Liver (tissue), 9 donors: ENCODE measurements around the gene IL17RD. TPM values are rescaled to one million over a fixed set of nuclear protein-coding genes. Genes with fewer than 3 reads are reported as not detected.

Source experiments
- DNase-seq: peaks from one replicate; pipeline ENCODE4 v3.0.0-alpha.2; 2017; ENCODE audit warnings: low spot score
- H3K27ac ChIP-seq, 2 donors: one replicate each; pipeline ENCODE4 v1.7.0; 2013; ENCODE audit warnings: inconsistent platforms in 2 of 2, low read length in 2 of 2, control low read depth in 1 of 2, low read depth in 1 of 2, mild to moderate bottlenecking in 1 of 2
- H3K27me3 ChIP-seq, 4 donors: one replicate each; pipeline versions ENCODE4 v1.6.1 to v1.7.0; 2013; ENCODE audit warnings: low read length in 3 of 4, inconsistent platforms in 1 of 4, mild to moderate bottlenecking in 1 of 4, moderate library complexity in 1 of 4; ENCODE audit not compliant: control insufficient read depth in 4 of 4, insufficient read depth in 4 of 4
- H3K36me3 ChIP-seq, 4 donors: one replicate each; pipeline versions ENCODE4 v1.6.1 to v1.7.0; 2013; ENCODE audit warnings: low read length in 3 of 4, mild to moderate bottlenecking in 3 of 4, low read depth in 1 of 4, moderate library complexity in 1 of 4; ENCODE audit not compliant: control insufficient read depth in 4 of 4, insufficient read depth in 3 of 4
- H3K4me1 ChIP-seq, 4 donors: one replicate each; pipeline versions ENCODE4 v1.6.1 to v1.7.0; 2013; ENCODE audit warnings: low read length in 3 of 4, mild to moderate bottlenecking in 3 of 4, moderate library complexity in 1 of 4; ENCODE audit not compliant: control insufficient read depth in 4 of 4, insufficient read depth in 4 of 4
- H3K4me3 ChIP-seq, 3 donors: one replicate each; pipeline versions ENCODE4 v1.6.1 to v1.7.0; 2013; ENCODE audit warnings: low read length in 3 of 3, control low read depth in 1 of 3, low read depth in 1 of 3, mild to moderate bottlenecking in 1 of 3
- H3K9ac ChIP-seq, 2 donors: one replicate each; pipeline ENCODE4 v1.7.0; 2013; ENCODE audit warnings: low read length in 2 of 2, mild to moderate bottlenecking in 2 of 2, moderate library complexity in 2 of 2, control low read depth in 1 of 2, low read depth in 1 of 2
- H3K9me3 ChIP-seq, 4 donors: one replicate each; pipeline versions ENCODE4 v1.6.1 to v1.7.0; 2013; ENCODE audit warnings: low read length in 3 of 4; ENCODE audit not compliant: control insufficient read depth in 4 of 4
- EGR1 ChIP-seq, 2 donors: IDR thresholded peaks; 2 replicates each; pipeline ENCODE4 v1.6.1; 2016 to 2018; ENCODE audit warnings: antibody characterized with exemption in 2 of 2, low read depth in 2 of 2
- FOXA1 ChIP-seq: IDR thresholded peaks from 2 replicates; pipeline ENCODE4 v1.6.1; 2016; ENCODE audit warnings: antibody characterized with exemption
- FOXA2 ChIP-seq: IDR thresholded peaks from 2 replicates; pipeline ENCODE4 v1.6.1; 2016; ENCODE audit warnings: antibody characterized with exemption
- GABPA ChIP-seq, 2 donors: IDR thresholded peaks in 1 of 2; conservative IDR thresholded peaks in 1 of 2; 2 replicates each; pipeline ENCODE4 v1.6.1; 2016; ENCODE audit warnings: antibody characterized with exemption in 2 of 2, mild to moderate bottlenecking in 1 of 2, moderate library complexity in 1 of 2
- HNF4A ChIP-seq, 2 donors: conservative IDR thresholded peaks; 2 replicates each; pipeline ENCODE4 v1.6.1; 2016; ENCODE audit warnings: antibody characterized with exemption in 2 of 2, mild to moderate bottlenecking in 2 of 2
- HNF4G ChIP-seq: IDR thresholded peaks from 2 replicates; pipeline ENCODE4 v1.6.1; 2016; ENCODE audit warnings: antibody characterized with exemption
- NR2F2 ChIP-seq: IDR thresholded peaks from 2 replicates; pipeline ENCODE4 v1.6.1; 2016; ENCODE audit warnings: antibody characterized with exemption
- RAD21 ChIP-seq, 2 donors: IDR thresholded peaks; 2 replicates each; pipeline ENCODE4 v1.6.1; 2016; ENCODE audit warnings: antibody characterized with exemption in 2 of 2, mild to moderate bottlenecking in 2 of 2
- RXRA ChIP-seq, 2 donors: IDR thresholded peaks; 2 replicates each; pipeline ENCODE4 v1.6.1; 2017 to 2018; ENCODE audit warnings: antibody characterized with exemption in 2 of 2, mild to moderate bottlenecking in 1 of 2
- SP1 ChIP-seq: IDR thresholded peaks from 2 replicates; pipeline ENCODE4 v1.6.1; 2018; ENCODE audit warnings: antibody characterized with exemption, mild to moderate bottlenecking
- TAF1 ChIP-seq: conservative IDR thresholded peaks from 2 replicates; pipeline ENCODE4 v1.6.1; 2016; ENCODE audit warnings: antibody characterized with exemption, mild to moderate bottlenecking
- YY1 ChIP-seq: IDR thresholded peaks from 2 replicates; pipeline ENCODE4 v1.6.1; 2016; ENCODE audit warnings: antibody characterized with exemption, mild to moderate bottlenecking
- WGBS: extraction: QIAGEN DNeasy Blood & Tissue Kit; methylation state at CpG from one replicate; pipeline ENCODE4 v1.1.7; 2013; 5-methylcytosine and 5-hydroxymethylcytosine counted together
- polyA plus RNA-seq, 2 donors: library from polyadenylated mRNA; stranded (reverse) in 1 of 2; unstranded in 1 of 2; fragments of 200-250 nt in 1 of 2; fragments of >200 nt in 1 of 2; fragmentation: Nextera tagmentation in 1 of 2; extraction: Ambion mirVana in 1 of 2; gene quantifications; one replicate each; pipeline versions ENCODE4 v1.2.1 to v1.2.3, GENCODE V29; 2013 to 2015
- total RNA-seq, 2 donors: library from RNA; depleted of rRNA; stranded (reverse); fragments of >200 nt; gene quantifications; one replicate each; pipeline ENCODE4 v1.2.3, GENCODE V29; 2014
- TF ChIP-seq, protein P1 (sequence below): IDR thresholded peaks from 2 replicates; pipeline ENCODE4 v1.6.1; 2016; ENCODE audit warnings: antibody characterized with exemption
- TF ChIP-seq, protein P2 (sequence below): IDR thresholded peaks from 2 replicates; pipeline ENCODE4 v1.6.1; 2016; ENCODE audit warnings: antibody characterized with exemption, mild to moderate bottlenecking
- TF ChIP-seq, protein P3 (sequence below): fragments of 150-350 bp; IDR thresholded peaks from 2 replicates; pipeline ENCODE4 v1.5.1; 2017; ENCODE audit warnings: improper control_type of control experiment, low read depth, low read length; ENCODE audit not compliant: missing input control
- TF ChIP-seq, protein P4 (sequence below): IDR thresholded peaks from 2 replicates; pipeline ENCODE4 v1.6.1; 2016; ENCODE audit warnings: antibody characterized with exemption
- TF ChIP-seq, protein P5 (sequence below): IDR thresholded peaks from 2 replicates; pipeline ENCODE4 v1.6.1; 2016; ENCODE audit warnings: antibody characterized with exemption
- donor health status: healthy.
- donor health status: healthy.
- donor health status: healthy.
- donor health status: healthy.
- donor health status: healthy.

Gene IL17RD
- total and polyA plus RNA-seq, 4 donors = 0.09 to 0.67 (median 0.32) TPM

DNA sequence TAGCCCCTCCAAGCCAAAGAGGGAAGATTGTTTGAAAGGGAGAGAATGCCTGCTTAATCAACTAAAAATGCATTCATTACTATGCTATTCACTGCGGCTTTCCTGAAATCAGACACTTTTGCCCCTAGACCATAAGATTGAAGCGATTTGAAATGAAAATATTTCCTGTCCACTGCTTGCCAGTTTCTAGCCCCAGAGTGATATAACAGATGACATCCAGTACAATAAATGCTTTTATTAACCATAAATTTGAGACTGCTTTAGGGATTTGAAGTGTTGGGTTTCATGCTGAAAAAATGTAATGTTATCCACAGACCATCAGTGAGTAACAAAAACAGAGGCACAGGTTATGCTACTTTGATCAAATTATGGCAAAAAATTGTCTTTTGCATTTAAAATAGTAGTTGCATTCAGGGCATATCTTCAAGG, 14.1 kb downstream of the IL17RD start:
- 83% methylated on average over 2 of the region's 2 CpGs for WGBS
- H3K9ac ChIP-seq = no peak overlapping the region
- no peak for TF ChIP-seq NR2F2
- TF ChIP-seq, protein P1, sequence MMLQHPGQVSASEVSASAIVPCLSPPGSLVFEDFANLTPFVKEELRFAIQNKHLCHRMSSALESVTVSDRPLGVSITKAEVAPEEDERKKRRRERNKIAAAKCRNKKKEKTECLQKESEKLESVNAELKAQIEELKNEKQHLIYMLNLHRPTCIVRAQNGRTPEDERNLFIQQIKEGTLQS = no peak
- no peak for TF ChIP-seq EGR1 (IDR thresholded peaks at IDR 0.05; ENCODE audit: low read depth in 2 of 2)
- TF ChIP-seq RXRA (IDR thresholded peaks at IDR 0.05) = no peak
- TF ChIP-seq, protein P2, sequence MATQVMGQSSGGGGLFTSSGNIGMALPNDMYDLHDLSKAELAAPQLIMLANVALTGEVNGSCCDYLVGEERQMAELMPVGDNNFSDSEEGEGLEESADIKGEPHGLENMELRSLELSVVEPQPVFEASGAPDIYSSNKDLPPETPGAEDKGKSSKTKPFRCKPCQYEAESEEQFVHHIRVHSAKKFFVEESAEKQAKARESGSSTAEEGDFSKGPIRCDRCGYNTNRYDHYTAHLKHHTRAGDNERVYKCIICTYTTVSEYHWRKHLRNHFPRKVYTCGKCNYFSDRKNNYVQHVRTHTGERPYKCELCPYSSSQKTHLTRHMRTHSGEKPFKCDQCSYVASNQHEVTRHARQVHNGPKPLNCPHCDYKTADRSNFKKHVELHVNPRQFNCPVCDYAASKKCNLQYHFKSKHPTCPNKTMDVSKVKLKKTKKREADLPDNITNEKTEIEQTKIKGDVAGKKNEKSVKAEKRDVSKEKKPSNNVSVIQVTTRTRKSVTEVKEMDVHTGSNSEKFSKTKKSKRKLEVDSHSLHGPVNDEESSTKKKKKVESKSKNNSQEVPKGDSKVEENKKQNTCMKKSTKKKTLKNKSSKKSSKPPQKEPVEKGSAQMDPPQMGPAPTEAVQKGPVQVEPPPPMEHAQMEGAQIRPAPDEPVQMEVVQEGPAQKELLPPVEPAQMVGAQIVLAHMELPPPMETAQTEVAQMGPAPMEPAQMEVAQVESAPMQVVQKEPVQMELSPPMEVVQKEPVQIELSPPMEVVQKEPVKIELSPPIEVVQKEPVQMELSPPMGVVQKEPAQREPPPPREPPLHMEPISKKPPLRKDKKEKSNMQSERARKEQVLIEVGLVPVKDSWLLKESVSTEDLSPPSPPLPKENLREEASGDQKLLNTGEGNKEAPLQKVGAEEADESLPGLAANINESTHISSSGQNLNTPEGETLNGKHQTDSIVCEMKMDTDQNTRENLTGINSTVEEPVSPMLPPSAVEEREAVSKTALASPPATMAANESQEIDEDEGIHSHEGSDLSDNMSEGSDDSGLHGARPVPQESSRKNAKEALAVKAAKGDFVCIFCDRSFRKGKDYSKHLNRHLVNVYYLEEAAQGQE = no peak
- no peak for TF ChIP-seq HNF4G
- no peak for TF ChIP-seq FOXA2
- TF ChIP-seq SP1 = no peak
- TF ChIP-seq, protein P3, sequence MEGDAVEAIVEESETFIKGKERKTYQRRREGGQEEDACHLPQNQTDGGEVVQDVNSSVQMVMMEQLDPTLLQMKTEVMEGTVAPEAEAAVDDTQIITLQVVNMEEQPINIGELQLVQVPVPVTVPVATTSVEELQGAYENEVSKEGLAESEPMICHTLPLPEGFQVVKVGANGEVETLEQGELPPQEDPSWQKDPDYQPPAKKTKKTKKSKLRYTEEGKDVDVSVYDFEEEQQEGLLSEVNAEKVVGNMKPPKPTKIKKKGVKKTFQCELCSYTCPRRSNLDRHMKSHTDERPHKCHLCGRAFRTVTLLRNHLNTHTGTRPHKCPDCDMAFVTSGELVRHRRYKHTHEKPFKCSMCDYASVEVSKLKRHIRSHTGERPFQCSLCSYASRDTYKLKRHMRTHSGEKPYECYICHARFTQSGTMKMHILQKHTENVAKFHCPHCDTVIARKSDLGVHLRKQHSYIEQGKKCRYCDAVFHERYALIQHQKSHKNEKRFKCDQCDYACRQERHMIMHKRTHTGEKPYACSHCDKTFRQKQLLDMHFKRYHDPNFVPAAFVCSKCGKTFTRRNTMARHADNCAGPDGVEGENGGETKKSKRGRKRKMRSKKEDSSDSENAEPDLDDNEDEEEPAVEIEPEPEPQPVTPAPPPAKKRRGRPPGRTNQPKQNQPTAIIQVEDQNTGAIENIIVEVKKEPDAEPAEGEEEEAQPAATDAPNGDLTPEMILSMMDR = no peak
- TF ChIP-seq FOXA1 = no peak
- no peak for TF ChIP-seq HNF4A (conservative IDR thresholded peaks at IDR 0.05)
- no peak for TF ChIP-seq RAD21 (IDR thresholded peaks at IDR 0.05)
- TF ChIP-seq, protein P4, sequence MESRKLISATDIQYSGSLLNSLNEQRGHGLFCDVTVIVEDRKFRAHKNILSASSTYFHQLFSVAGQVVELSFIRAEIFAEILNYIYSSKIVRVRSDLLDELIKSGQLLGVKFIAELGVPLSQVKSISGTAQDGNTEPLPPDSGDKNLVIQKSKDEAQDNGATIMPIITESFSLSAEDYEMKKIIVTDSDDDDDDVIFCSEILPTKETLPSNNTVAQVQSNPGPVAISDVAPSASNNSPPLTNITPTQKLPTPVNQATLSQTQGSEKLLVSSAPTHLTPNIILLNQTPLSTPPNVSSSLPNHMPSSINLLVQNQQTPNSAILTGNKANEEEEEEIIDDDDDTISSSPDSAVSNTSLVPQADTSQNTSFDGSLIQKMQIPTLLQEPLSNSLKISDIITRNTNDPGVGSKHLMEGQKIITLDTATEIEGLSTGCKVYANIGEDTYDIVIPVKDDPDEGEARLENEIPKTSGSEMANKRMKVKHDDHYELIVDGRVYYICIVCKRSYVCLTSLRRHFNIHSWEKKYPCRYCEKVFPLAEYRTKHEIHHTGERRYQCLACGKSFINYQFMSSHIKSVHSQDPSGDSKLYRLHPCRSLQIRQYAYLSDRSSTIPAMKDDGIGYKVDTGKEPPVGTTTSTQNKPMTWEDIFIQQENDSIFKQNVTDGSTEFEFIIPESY = no peak
- no peak for TF ChIP-seq TAF1
- TF ChIP-seq YY1 = no peak
- DNase-seq = no peak
- H3K27ac ChIP-seq = no peak overlapping the region
- H3K9me3 ChIP-seq = no peaks in the 10 kb centered on the region
- peaks cover 0 to 2% (median 0%) of the 10 kb centered on the region in 4 donors for H3K27me3 ChIP-seq
- no peak overlapping the region for H3K4me3 ChIP-seq
- no peaks in the 10 kb centered on the region for H3K36me3 ChIP-seq
- H3K4me1 ChIP-seq = no peaks in the 10 kb centered on the region

DNA sequence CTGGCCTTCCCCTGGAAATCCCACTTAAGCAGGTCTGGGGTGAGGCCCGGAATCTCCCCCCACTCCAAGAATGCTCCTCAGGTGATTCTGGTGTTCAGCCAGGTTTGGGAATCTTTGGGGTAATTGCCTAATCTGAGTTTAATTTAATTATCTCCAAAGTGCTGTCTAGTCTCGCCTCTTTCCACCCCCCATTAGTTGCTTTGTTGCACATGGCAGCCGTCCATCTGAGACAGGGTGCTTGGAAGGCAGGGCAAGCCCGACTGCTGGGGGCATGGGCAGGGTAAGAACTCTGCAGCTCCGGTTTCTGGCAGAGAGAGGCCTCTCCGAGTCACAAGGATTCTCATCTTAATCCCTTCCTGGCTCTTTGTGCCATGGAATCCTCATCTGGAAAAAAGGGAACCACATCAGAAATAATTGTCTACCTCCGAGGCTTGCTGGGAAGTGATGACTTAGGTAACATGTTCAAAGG, 15.0 kb downstream of the IL17RD start:
- no peak for DNase-seq
- TF ChIP-seq NR2F2 (no peak), FOXA2 (no peak), FOXA1 (no peak), EGR1 (IDR thresholded peaks at IDR 0.05; ENCODE audit: low read depth in 2 of 2) (no peak), GABPA (IDR thresholded peaks at IDR 0.05 in 1 of 2, conservative IDR thresholded peaks at IDR 0.05 in 1 of 2) (no peak), HNF4G (no peak), RXRA (IDR thresholded peaks at IDR 0.05) (no peak)
- TF ChIP-seq, protein P5, sequence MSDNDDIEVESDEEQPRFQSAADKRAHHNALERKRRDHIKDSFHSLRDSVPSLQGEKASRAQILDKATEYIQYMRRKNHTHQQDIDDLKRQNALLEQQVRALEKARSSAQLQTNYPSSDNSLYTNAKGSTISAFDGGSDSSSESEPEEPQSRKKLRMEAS = no peak
- no peaks in the 10 kb centered on the region for H3K4me1 ChIP-seq
- no peak overlapping the region for H3K27ac ChIP-seq
- no peak overlapping the region for H3K9ac ChIP-seq
- H3K4me3 ChIP-seq = no peak overlapping the region
- H3K27me3 ChIP-seq = peaks cover 0 to 2% (median 0%) of the 10 kb centered on the region in 4 donors
- H3K36me3 ChIP-seq = no peaks in the 10 kb centered on the region
- H3K9me3 ChIP-seq = no peaks in the 10 kb centered on the region
- 85% methylated on average over 7 of the region's 7 CpGs for WGBS
